DND-41 (cell line): ENCODE measurements around the gene CREB3L2.

Source experiments
- ATAC-seq: fragments of 200-7000 bp; cut with Tn5 transposase; 3 replicates; pipeline ENCODE4 v1.9.1; 2021; ENCODE audit warnings: low read depth; ENCODE audit not compliant: insufficient read depth
- DNase-seq: peaks from one replicate; pipeline ENCODE4 v3.0.0-alpha.2; 2020
- H2AFZ ChIP-seq: 2 replicates; pipeline ENCODE4 v1.6.0; 2012; ENCODE audit warnings: low read depth, low read length
- H3K27ac ChIP-seq: 2 replicates; pipeline ENCODE4 v1.5.1; 2012; ENCODE audit warnings: low read length, inconsistent platforms
- H3K27me3 ChIP-seq: fragments of 200-600 bp; sonication (generic); 2 replicates; pipeline ENCODE4 v1.6.0; 2012; ENCODE audit warnings: low read length, mild to moderate bottlenecking, inconsistent platforms; ENCODE audit not compliant: insufficient read depth, poor library complexity
- H3K36me3 ChIP-seq: 2 replicates; pipeline ENCODE4 v1.5.1; 2012; ENCODE audit warnings: low read length, inconsistent platforms; ENCODE audit not compliant: insufficient read depth
- H3K4me1 ChIP-seq: 2 replicates; pipeline ENCODE4 v1.5.1; 2012; ENCODE audit warnings: mild to moderate bottlenecking, low read length; ENCODE audit not compliant: insufficient read depth
- H3K4me2 ChIP-seq: 2 replicates; pipeline ENCODE4 v1.6.0; 2012; ENCODE audit warnings: mild to moderate bottlenecking, moderate library complexity, low read length, inconsistent platforms; ENCODE audit not compliant: insufficient read depth
- H3K4me3 ChIP-seq, 2 experiments: fragments of 200-600 bp in 1 of 2; shearing (Covaris generic) in 1 of 2; 2 replicates each; pipeline ENCODE4 v1.5.1; 2012 to 2016; ENCODE audit warnings: inconsistent platforms in 2 of 2, low read length in 2 of 2, mild to moderate bottlenecking in 2 of 2, low read depth in 1 of 2, moderate library complexity in 1 of 2
- H3K79me2 ChIP-seq: 2 replicates; pipeline ENCODE4 v1.6.0; 2012; ENCODE audit warnings: low read length, inconsistent platforms; ENCODE audit not compliant: insufficient read depth
- H3K9ac ChIP-seq: 2 replicates; pipeline ENCODE4 v1.6.0; 2012; ENCODE audit warnings: low read depth, mild to moderate bottlenecking, inconsistent platforms, low read length, moderate library complexity
- H3K9me3 ChIP-seq: 2 replicates; pipeline ENCODE4 v1.5.1; 2012; ENCODE audit warnings: low read length, moderate library complexity, mild to moderate bottlenecking, inconsistent platforms; ENCODE audit not compliant: insufficient read depth, severe bottlenecking
- H4K20me1 ChIP-seq: 2 replicates; pipeline ENCODE4 v1.6.0; 2012; ENCODE audit warnings: low read length; ENCODE audit not compliant: insufficient read depth
- EZH2 ChIP-seq: IDR thresholded peaks from 3 replicates; pipeline ENCODE4 v1.6.1; 2012; ENCODE audit warnings: borderline replicate concordance, low read depth, mild to moderate bottlenecking, moderate library complexity, low read length, inconsistent platforms; ENCODE audit not compliant: severe bottlenecking
- TF ChIP-seq, protein P1 (sequence below): IDR thresholded peaks from 2 replicates; pipeline ENCODE4 v1.5.1; 2012; ENCODE audit warnings: borderline replicate concordance, low read length, moderate library complexity, mild to moderate bottlenecking; ENCODE audit not compliant: poor library complexity, severe bottlenecking; ENCODE audit errors: extremely low read depth

The CREB3L2 gene

DNA sequence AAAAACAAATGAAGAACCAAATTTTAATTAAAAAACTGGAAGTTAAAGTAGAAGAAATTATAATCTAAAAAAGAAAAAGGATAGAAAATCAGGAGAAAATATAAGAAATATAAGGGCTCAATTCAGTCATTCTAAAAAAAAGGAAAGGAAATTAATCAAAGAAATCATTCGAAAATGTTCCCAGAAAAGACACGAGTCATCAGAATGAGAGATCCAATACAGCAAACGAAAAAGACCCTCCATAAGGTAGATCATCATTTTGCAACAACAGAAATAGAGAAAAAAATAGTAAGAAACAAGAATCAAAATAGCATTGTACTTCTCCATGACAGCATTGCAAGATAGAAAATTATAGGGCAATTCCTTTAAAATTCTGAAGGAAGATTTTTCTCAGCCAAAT is 132.6 kb downstream of the CREB3L2 start:
- no peak overlapping the region for H3K4me2 ChIP-seq
- H3K79me2 ChIP-seq, result no peaks in the 10 kb centered on the region
- no peaks in the 10 kb centered on the region for H3K4me1 ChIP-seq
- H3K9me3 ChIP-seq, result peaks cover 12% of the 10 kb centered on the region
- no peaks in the 10 kb centered on the region for H3K27me3 ChIP-seq
- H3K9ac ChIP-seq, result no peak overlapping the region
- no peak for ATAC-seq
- no peak for TF ChIP-seq EZH2
- TF ChIP-seq, protein P1, sequence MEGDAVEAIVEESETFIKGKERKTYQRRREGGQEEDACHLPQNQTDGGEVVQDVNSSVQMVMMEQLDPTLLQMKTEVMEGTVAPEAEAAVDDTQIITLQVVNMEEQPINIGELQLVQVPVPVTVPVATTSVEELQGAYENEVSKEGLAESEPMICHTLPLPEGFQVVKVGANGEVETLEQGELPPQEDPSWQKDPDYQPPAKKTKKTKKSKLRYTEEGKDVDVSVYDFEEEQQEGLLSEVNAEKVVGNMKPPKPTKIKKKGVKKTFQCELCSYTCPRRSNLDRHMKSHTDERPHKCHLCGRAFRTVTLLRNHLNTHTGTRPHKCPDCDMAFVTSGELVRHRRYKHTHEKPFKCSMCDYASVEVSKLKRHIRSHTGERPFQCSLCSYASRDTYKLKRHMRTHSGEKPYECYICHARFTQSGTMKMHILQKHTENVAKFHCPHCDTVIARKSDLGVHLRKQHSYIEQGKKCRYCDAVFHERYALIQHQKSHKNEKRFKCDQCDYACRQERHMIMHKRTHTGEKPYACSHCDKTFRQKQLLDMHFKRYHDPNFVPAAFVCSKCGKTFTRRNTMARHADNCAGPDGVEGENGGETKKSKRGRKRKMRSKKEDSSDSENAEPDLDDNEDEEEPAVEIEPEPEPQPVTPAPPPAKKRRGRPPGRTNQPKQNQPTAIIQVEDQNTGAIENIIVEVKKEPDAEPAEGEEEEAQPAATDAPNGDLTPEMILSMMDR, result no peak
- H4K20me1 ChIP-seq, result no peaks in the 10 kb centered on the region
- H2AFZ ChIP-seq, result no peak overlapping the region
- no peak for DNase-seq
- H3K36me3 ChIP-seq, result no peaks in the 10 kb centered on the region
- no peak overlapping the region for H3K27ac ChIP-seq
- no peak overlapping the region for H3K4me3 ChIP-seq

DNA sequence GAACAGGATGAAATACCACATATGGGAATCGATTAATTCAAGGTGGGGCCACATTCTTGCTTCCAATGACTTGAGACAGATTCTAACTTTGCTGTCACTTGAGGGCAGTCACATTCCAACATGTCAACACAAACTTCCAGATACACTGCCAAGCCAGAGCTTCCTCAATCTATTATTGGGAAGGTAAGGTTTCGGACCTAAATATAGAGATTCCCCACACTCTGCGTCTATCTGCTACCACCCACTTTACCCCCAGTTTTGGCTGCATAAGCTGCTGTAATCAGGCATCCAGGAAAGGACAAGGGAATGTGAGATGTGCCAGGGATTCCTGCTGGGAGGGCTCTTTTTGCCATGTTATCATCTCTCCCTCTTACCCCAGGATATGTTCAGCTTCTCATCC is 134.6 kb downstream of the CREB3L2 start:
- no peak for ATAC-seq

DNA sequence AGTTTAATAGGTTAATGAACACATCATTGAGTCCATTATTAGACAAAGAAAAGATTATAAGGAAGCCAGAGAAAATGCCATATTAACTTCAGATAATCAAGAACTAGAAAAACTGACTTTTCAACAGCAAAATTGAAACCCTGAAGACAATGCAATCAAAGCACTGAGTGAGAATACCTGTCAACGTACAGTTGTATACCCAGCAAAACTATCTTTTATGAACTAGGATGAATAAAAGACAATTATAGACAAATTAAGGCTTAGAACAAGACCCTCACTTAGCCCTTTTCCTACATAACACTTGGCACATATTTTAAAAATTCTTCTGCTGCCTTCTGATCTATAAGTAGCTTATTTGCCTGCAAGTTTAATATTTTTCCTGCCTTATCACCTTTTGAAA is 136.1 kb downstream of the CREB3L2 start:
- Histone ChIP-seq H2AFZ (no peak overlapping the region), H3K4me1 (no peaks in the 10 kb centered on the region)
- TF ChIP-seq, protein P1, result no peak
- TF ChIP-seq EZH2, result no peak

More for the DNA sequence above, 134.6 kb downstream of the CREB3L2 start:
- TF ChIP-seq, protein P1, result no peak
- TF ChIP-seq EZH2, result no peak
- H3K9ac ChIP-seq, result no peak overlapping the region
- peaks cover 12% of the 10 kb centered on the region for H3K9me3 ChIP-seq
- no peak overlapping the region for H3K4me3 ChIP-seq
- no peaks in the 10 kb centered on the region for H3K4me1 ChIP-seq
- H3K4me2 ChIP-seq, result no peak overlapping the region
- no peak overlapping the region for H3K27ac ChIP-seq
- no peaks in the 10 kb centered on the region for H4K20me1 ChIP-seq
- DNase-seq, result no peak
- H3K79me2 ChIP-seq, result no peaks in the 10 kb centered on the region
- H2AFZ ChIP-seq, result no peak overlapping the region
- no peaks in the 10 kb centered on the region for H3K27me3 ChIP-seq
- no peaks in the 10 kb centered on the region for H3K36me3 ChIP-seq

DNA sequence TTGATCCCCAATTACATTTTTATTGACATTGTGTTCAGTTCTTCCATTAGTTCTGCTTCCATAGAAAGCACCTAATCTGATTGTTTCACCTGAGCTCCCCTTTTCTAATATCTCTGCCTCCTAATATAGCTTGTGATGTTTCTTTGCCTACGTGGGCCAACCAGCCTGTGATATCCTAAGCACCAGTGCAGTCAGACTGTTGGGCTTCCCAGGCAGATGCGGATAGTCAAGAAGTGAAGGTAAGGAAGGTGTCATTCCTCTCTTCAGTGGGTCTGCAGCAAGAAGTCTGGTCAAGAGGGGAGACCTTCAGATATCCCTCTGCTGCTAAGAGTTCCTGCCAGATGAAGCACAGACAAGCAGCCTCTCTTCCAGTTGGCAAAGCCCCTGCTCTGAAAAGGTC is 138.9 kb downstream of the CREB3L2 start:
- Histone ChIP-seq H3K9ac (no peak overlapping the region), H3K4me2 (no peak overlapping the region), H3K27me3 (no peaks in the 10 kb centered on the region), H4K20me1 (no peaks in the 10 kb centered on the region), H2AFZ (no peak overlapping the region), H3K79me2 (no peaks in the 10 kb centered on the region), H3K4me3 (no peak overlapping the region), H3K4me1 (no peaks in the 10 kb centered on the region), H3K27ac (no peak overlapping the region), H3K9me3 (peaks cover 12% of the 10 kb centered on the region), H3K36me3 (no peaks in the 10 kb centered on the region)
- DNase-seq (no peak), ATAC-seq (no peak)
- TF ChIP-seq, protein P1, result no peak
- TF ChIP-seq EZH2, result no peak

More for the DNA sequence above, 136.1 kb downstream of the CREB3L2 start:
- Histone ChIP-seq H3K9me3 (peaks cover 12% of the 10 kb centered on the region), H3K9ac (no peak overlapping the region), H3K79me2 (no peaks in the 10 kb centered on the region), H3K27ac (no peak overlapping the region), H3K27me3 (no peaks in the 10 kb centered on the region), H4K20me1 (no peaks in the 10 kb centered on the region), H3K4me3 (no peak overlapping the region), H3K4me2 (no peak overlapping the region), H3K36me3 (no peaks in the 10 kb centered on the region)
- ATAC-seq, result no peak
- no peak for DNase-seq
